ENCODE data around the gene ZNF488. TPM values are rescaled to one million over a fixed set of nuclear protein-coding genes. Genes with fewer than 3 reads are reported as not detected.
"Not testable (repeated sequence)": the region's sequence is repeated elsewhere in the genome, so short reads cannot be mapped to it uniquely, and the experiment has no call there.

Gene ZNF488
- total and polyA plus RNA-seq, 4 experiments from 2014 or later: 0.20 TPM; not detected in 3

GRCh38 chr10:47419421-47419820, 35.3 kb upstream of the ZNF488 start:
- Histone ChIP-seq H3K4me1 (ENCODE audit: insufficient read depth, low read length) (no peaks in the 10 kb centered on the region), H3K4me3 (ENCODE audit: low read length in 2 of 2) (no peak overlapping the region), H3K27me3 (ENCODE audit: insufficient read depth, low read length) (no peaks in the 10 kb centered on the region), H3K27ac (ENCODE audit: low read depth, low read length) (no peak overlapping the region), H3K36me3 (ENCODE audit: insufficient read depth, low read length) (no peaks in the 10 kb centered on the region), H3K9me3 (ENCODE audit: control insufficient read depth in 1 of 2, low read length in 2 of 2) (no peaks in the 10 kb centered on the region)
- no peak for DNase-seq
- Mint-ChIP-seq H3K9me3 (no peaks in the 10 kb centered on the region), H3K27me3 (no peaks in the 10 kb centered on the region), H3K27ac (no peak overlapping the region), H3K4me3 (no peak overlapping the region), H3K4me1 (no peaks in the 10 kb centered on the region), H3K36me3 (no peaks in the 10 kb centered on the region)
- ChIA-PET POLR2A (ENCODE audit: partially characterized antibody) (no interaction called here), CTCF (ENCODE audit: partially characterized antibody) (no interaction called here)
- intact Hi-C loops (cut with micrococcal nuclease): no loop called here

GRCh38 chr10:47418966-47419365, 34.9 kb upstream of the ZNF488 start:
- Histone ChIP-seq H3K4me3 (ENCODE audit: low read length in 2 of 2) (no peak overlapping the region), H3K9me3 (ENCODE audit: control insufficient read depth in 1 of 2, low read length in 2 of 2) (no peaks in the 10 kb centered on the region), H3K36me3 (ENCODE audit: insufficient read depth, low read length) (no peaks in the 10 kb centered on the region), H3K4me1 (ENCODE audit: insufficient read depth, low read length) (no peaks in the 10 kb centered on the region), H3K27me3 (ENCODE audit: insufficient read depth, low read length) (no peaks in the 10 kb centered on the region), H3K27ac (ENCODE audit: low read depth, low read length) (no peak overlapping the region)
- Mint-ChIP-seq H3K4me1 (no peaks in the 10 kb centered on the region), H3K4me3 (no peak overlapping the region), H3K27ac (no peak overlapping the region), H3K27me3 (no peaks in the 10 kb centered on the region), H3K36me3 (no peaks in the 10 kb centered on the region), H3K9me3 (no peaks in the 10 kb centered on the region)
- CTCF ChIA-PET (ENCODE audit: partially characterized antibody): no interaction called here
- POLR2A ChIA-PET (ENCODE audit: partially characterized antibody): no interaction called here
- intact Hi-C loops (cut with micrococcal nuclease): no loop called here
- DNase-seq: no peak

DNA sequence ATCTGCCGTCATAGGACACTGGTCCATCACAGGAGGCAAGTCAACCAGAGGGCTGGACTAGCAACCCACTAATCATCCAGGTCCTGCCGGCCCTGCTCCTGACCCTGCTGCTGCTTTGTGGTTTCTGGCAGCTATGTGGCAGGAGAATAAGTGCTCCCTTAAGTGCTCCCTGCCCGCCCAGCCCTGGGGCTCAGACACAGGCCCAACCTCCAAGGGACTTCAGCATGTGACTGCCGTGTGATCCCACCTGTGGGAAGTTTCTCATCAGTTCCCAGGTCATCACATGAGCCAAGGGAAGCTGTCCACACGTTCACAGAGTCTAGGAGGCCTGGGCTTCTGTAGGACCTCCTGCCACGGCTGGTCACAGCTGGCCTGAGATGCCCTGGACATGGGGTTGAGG, 34.2 kb upstream of the ZNF488 start:
- H3K9me3 ChIP-seq (ENCODE audit: control insufficient read depth in 1 of 2, low read length in 2 of 2): no peaks in the 10 kb centered on the region
- no peaks in the 10 kb centered on the region for H3K9me3 Mint-ChIP-seq
- no peaks in the 10 kb centered on the region for H3K4me1 Mint-ChIP-seq
- ChIA-PET POLR2A (ENCODE audit: partially characterized antibody) (no interaction called here), CTCF (ENCODE audit: partially characterized antibody) (no interaction called here)
- no peaks in the 10 kb centered on the region for H3K27me3 ChIP-seq (ENCODE audit: insufficient read depth, low read length)
- H3K27me3 Mint-ChIP-seq: no peaks in the 10 kb centered on the region
- H3K4me1 ChIP-seq (ENCODE audit: insufficient read depth, low read length): no peaks in the 10 kb centered on the region
- H3K36me3 ChIP-seq (ENCODE audit: insufficient read depth, low read length): no peaks in the 10 kb centered on the region
- intact Hi-C loops (cut with micrococcal nuclease): no loop called here
- no peak overlapping the region for H3K4me3 Mint-ChIP-seq
- no peak overlapping the region for H3K27ac Mint-ChIP-seq
- no peak overlapping the region for H3K4me3 ChIP-seq (ENCODE audit: low read length in 2 of 2)
- H3K27ac ChIP-seq (ENCODE audit: low read depth, low read length): no peak overlapping the region
- H3K36me3 Mint-ChIP-seq: no peaks in the 10 kb centered on the region
- no peak for DNase-seq

DNA sequence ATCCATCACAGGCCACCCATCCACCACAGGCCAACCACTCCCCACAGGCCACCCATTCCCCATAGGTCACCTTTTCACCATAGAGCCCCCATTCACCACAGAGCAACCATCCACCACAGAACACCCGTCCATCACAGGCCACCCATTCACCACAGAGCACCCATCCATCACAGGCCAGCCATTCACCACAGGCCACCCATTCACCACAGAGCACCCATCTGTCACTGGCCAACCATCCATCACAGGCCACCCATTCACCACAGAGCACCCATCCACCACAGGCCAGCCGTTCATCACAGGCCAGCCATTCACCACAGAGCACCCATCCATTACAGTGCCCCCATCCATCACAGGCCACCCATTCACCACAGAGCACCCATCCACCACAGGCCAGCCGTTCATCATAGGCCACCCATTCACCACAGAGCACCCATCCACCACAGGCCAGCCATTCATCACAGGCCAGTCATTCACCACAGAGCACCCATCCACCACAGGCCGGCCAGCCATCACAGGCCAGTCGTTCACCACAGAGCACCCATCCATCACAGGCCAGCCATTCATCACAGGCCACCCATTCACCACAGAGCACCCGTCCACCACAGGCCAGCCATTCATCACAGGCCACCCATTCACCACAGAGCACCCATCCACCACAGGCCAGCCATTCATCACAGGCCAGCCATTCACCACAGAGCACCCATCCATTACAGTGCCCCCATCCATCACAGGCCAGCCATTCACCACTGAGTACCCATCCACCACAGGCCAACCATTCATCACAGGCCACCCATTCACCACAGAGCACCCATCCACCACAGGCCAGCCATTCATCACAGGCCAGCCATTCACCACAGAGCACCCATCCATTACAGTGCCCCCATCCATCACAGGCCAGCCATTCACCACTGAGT, 32.5 kb upstream of the ZNF488 start:
- DNase-seq; intact Hi-C loops (cut with micrococcal nuclease); H3K4me1 Mint-ChIP-seq; H3K9me3 Mint-ChIP-seq; H3K4me3 Mint-ChIP-seq; H3K4me1 ChIP-seq (ENCODE audit: insufficient read depth, low read length); H3K36me3 Mint-ChIP-seq; H3K27ac Mint-ChIP-seq; H3K36me3 ChIP-seq (ENCODE audit: insufficient read depth, low read length); H3K27ac ChIP-seq (ENCODE audit: low read depth, low read length); POLR2A ChIA-PET (ENCODE audit: partially characterized antibody); H3K27me3 ChIP-seq (ENCODE audit: insufficient read depth, low read length); H3K4me3 ChIP-seq (ENCODE audit: low read length in 2 of 2); H3K27me3 Mint-ChIP-seq; H3K9me3 ChIP-seq (ENCODE audit: control insufficient read depth in 1 of 2, low read length in 2 of 2); CTCF ChIA-PET (ENCODE audit: partially characterized antibody): not testable (repeated sequence)

DNA sequence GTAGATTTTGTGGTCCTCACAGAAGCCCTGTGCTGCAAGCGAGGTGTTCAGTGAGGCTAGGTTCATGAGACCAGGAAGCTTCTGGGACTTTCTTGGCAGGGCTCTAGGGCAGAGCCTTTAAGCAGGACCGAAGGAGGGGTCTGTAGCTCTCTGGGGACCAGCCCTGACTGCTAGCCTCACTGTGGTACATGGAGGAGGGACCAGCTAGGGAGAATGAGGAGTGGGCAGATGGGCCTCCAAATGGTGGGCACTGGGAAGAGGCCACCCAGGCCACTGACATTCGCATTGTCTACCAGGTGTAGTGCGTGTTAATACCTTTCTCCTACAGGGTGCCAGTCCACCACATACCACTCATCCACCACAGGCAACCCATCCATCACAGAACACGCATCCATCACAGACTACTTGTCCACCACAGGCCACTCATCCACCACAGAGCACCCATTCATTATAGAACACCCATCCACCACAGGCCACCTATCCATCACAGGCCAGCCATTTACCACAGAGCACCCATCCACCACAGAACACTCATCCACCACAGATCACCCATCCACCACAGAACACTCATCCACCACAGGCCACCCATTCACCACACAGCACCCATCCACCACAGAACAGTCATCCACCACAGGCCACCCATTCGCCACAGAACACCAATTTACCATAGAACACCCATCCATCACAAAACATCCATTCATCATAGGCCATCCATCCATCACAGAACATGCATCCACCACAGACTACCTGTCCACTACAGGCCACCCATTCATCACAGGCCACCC, 31.6 kb upstream of the ZNF488 start:
- no peaks in the 10 kb centered on the region for H3K36me3 ChIP-seq (ENCODE audit: insufficient read depth, low read length)
- Mint-ChIP-seq H3K9me3 (no peaks in the 10 kb centered on the region), H3K27me3 (no peaks in the 10 kb centered on the region), H3K4me3 (no peak overlapping the region), H3K4me1 (no peaks in the 10 kb centered on the region), H3K27ac (no peak overlapping the region), H3K36me3 (no peaks in the 10 kb centered on the region)
- intact Hi-C loops (cut with micrococcal nuclease): no loop called here
- H3K27me3 ChIP-seq (ENCODE audit: insufficient read depth, low read length): no peaks in the 10 kb centered on the region
- CTCF ChIA-PET (ENCODE audit: partially characterized antibody): no interaction called here
- DNase-seq: no peak
- POLR2A ChIA-PET (ENCODE audit: partially characterized antibody): no interaction called here
- no peaks in the 10 kb centered on the region for H3K4me1 ChIP-seq (ENCODE audit: insufficient read depth, low read length)
- no peaks in the 10 kb centered on the region for H3K9me3 ChIP-seq (ENCODE audit: control insufficient read depth in 1 of 2, low read length in 2 of 2)
- H3K27ac ChIP-seq (ENCODE audit: low read depth, low read length): no peak overlapping the region
- no peak overlapping the region for H3K4me3 ChIP-seq (ENCODE audit: low read length in 2 of 2)

DNA sequence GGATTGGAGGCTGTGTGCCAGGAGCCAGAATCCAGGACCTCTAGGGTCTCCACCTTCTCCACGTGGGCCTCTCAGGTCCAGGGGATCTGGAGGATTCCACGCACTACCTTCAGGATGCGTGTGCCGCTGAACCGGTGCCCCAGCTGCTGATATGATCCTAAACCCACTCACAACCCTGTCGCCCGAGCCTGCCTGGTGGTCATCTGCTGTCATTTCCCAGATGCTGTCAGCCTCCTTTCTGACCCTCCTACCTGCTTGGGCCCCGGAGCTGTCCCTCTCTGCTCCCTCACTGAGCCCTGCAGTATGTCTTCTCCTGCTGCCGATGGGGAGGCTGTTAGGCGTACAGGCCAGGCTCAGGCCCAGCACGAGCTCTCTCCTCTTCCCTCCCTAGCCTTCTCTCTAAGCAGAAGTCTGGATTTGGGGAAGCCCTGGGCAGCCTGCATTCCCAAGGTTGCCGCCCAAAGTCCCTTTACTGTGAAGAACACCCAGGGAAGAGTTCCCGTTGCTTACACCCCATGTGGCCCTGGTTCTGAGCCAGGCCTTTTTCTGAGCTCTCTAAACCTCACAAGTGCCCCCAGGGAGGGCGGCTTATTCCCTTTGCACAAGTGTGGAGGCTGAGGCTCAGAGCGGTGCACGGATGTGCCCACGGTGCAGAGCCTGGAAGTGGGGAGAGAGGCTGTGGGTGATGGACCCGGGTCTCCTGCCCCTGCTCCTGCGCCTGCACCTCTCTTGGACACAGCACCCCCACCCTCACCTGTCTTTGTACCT, 30.8 kb upstream of the ZNF488 start:
- no peak overlapping the region for H3K4me3 Mint-ChIP-seq
- CTCF ChIA-PET (ENCODE audit: partially characterized antibody): no interaction called here
- no peak for DNase-seq

GRCh38 chr10:47414227-47414592, 30.1 kb upstream of the ZNF488 start:
- H3K9me3 Mint-ChIP-seq: no peaks in the 10 kb centered on the region
- Histone ChIP-seq H3K4me1 (ENCODE audit: insufficient read depth, low read length) (no peaks in the 10 kb centered on the region), H3K27me3 (ENCODE audit: insufficient read depth, low read length) (no peaks in the 10 kb centered on the region), H3K27ac (ENCODE audit: low read depth, low read length) (no peak overlapping the region), H3K9me3 (ENCODE audit: control insufficient read depth in 1 of 2, low read length in 2 of 2) (no peaks in the 10 kb centered on the region), H3K36me3 (ENCODE audit: insufficient read depth, low read length) (no peaks in the 10 kb centered on the region), H3K4me3 (ENCODE audit: low read length in 2 of 2) (no peak overlapping the region)
- DNase-seq: no peak
- intact Hi-C loops (cut with micrococcal nuclease): no loop called here
- H3K4me1 Mint-ChIP-seq: no peaks in the 10 kb centered on the region
- ChIA-PET CTCF (ENCODE audit: partially characterized antibody) (no interaction called here), POLR2A (ENCODE audit: partially characterized antibody) (no interaction called here)
- no peaks in the 10 kb centered on the region for H3K27me3 Mint-ChIP-seq
- no peak overlapping the region for H3K4me3 Mint-ChIP-seq
- no peak overlapping the region for H3K27ac Mint-ChIP-seq
- no peaks in the 10 kb centered on the region for H3K36me3 Mint-ChIP-seq

More for the DNA sequence above, 30.8 kb upstream of the ZNF488 start:
- Mint-ChIP-seq H3K4me1 (no peaks in the 10 kb centered on the region), H3K36me3 (no peaks in the 10 kb centered on the region), H3K9me3 (no peaks in the 10 kb centered on the region), H3K27ac (no peak overlapping the region), H3K27me3 (no peaks in the 10 kb centered on the region)
- Histone ChIP-seq H3K4me3 (ENCODE audit: low read length in 2 of 2) (no peak overlapping the region), H3K27ac (ENCODE audit: low read depth, low read length) (no peak overlapping the region), H3K9me3 (ENCODE audit: control insufficient read depth in 1 of 2, low read length in 2 of 2) (no peaks in the 10 kb centered on the region), H3K27me3 (ENCODE audit: insufficient read depth, low read length) (no peaks in the 10 kb centered on the region), H3K36me3 (ENCODE audit: insufficient read depth, low read length) (no peaks in the 10 kb centered on the region), H3K4me1 (ENCODE audit: insufficient read depth, low read length) (no peaks in the 10 kb centered on the region)
- POLR2A ChIA-PET (ENCODE audit: partially characterized antibody): no interaction called here
- intact Hi-C loops (cut with micrococcal nuclease): no loop called here
